Spleen (tissue), 7 donors: ENCODE results near the gene DYDC2.

Source experiments
- POLR2A ChIP-seq, 3 donors: fragments of 450-650 bp; IDR thresholded peaks; one replicate each; pipeline ENCODE4 v1.5.1; 2017; ENCODE audit warnings: antibody characterized with exemption in 3 of 3, mild to moderate bottlenecking in 1 of 3
- POLR2AphosphoS5 ChIP-seq, 3 donors: sonication (generic); formaldehyde crosslinking; IDR thresholded peaks; one replicate each; pipeline ENCODE4 v1.5.1; 2017; ENCODE audit warnings: antibody characterized with exemption in 3 of 3
- TF ChIP-seq, protein P1 (sequence below), 11 experiments: fragments of 200-600 bp in 7 of 11; fragments of 450-650 bp in 4 of 11; sonication (generic) in 4 of 11; IDR thresholded peaks in 8 of 11; conservative IDR thresholded peaks in 3 of 11; 1 replicate in 7 of 11; 2 replicates in 4 of 11; pipeline versions ENCODE4 v1.4.0 to v1.8.0; 2016 to 2021; ENCODE audit warnings: antibody characterized with exemption in 11 of 11, inconsistent platforms in 4 of 11, mild to moderate bottlenecking in 1 of 11
- donor health status: DM: no; HTN: no; CAD: no; lungs with moderate emphysema.
- donor health status: DM: no; HTN: no; CAD: no.
- donor health status: DM: no; HTN: no; CAD: no.

DNA sequence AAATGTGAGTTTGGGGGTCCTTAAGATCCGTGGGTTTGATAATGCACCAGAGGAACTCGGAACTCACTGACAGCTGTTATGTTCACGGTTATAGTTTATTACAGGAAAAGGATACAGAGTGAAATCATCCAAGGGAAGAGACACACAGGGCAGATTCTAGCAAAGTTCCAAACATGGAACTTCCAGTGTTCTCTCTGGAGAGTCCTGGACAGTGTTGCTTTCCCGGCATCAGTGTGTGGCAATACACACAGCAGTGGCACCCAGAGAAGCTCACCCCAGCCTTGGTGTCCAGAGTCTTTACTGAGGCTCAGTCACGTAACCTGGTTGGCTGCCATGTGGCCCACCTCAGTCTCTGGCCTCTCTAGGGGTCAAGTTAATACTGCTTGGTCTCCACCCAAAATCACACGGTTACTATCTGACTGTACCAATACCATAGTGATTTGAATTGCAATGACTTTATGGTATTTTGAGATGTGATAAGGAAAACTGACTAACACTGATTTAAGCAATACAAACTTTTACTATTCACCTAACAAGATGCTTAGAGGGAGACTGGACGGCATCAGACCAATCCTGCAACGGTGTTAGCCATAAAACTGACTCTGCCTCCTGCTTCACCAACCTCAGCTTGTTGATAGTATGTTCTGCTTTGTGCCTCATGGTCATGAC is 43.7 kb downstream of the DYDC2 start:
- TF ChIP-seq, protein P1, sequence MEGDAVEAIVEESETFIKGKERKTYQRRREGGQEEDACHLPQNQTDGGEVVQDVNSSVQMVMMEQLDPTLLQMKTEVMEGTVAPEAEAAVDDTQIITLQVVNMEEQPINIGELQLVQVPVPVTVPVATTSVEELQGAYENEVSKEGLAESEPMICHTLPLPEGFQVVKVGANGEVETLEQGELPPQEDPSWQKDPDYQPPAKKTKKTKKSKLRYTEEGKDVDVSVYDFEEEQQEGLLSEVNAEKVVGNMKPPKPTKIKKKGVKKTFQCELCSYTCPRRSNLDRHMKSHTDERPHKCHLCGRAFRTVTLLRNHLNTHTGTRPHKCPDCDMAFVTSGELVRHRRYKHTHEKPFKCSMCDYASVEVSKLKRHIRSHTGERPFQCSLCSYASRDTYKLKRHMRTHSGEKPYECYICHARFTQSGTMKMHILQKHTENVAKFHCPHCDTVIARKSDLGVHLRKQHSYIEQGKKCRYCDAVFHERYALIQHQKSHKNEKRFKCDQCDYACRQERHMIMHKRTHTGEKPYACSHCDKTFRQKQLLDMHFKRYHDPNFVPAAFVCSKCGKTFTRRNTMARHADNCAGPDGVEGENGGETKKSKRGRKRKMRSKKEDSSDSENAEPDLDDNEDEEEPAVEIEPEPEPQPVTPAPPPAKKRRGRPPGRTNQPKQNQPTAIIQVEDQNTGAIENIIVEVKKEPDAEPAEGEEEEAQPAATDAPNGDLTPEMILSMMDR (IDR thresholded peaks at IDR 0.05 in 8 of 11, conservative IDR thresholded peaks at IDR 0.05 in 3 of 11), result no peak
- TF ChIP-seq POLR2A (IDR thresholded peaks at IDR 0.05) (no peak), POLR2AphosphoS5 (IDR thresholded peaks at IDR 0.05) (no peak)
